C4-2B (cell line): ENCODE data around the gene ZNRF4.

ENCODE experiments used
- H3K27ac ChIP-seq: fragments of 450-650 bp; 2 replicates; pipeline ENCODE4 v1.5.1; 2017
- ZFX ChIP-seq: fragments of 450-650 bp; IDR thresholded peaks from 2 replicates; pipeline ENCODE4 v1.6.1; 2017
- TF ChIP-seq, protein P1 (sequence below): fragments of 450-650 bp; conservative IDR thresholded peaks from 2 replicates; pipeline ENCODE4 v1.5.1; 2017; ENCODE audit warnings: mild to moderate bottlenecking

The ZNRF4 gene

DNA sequence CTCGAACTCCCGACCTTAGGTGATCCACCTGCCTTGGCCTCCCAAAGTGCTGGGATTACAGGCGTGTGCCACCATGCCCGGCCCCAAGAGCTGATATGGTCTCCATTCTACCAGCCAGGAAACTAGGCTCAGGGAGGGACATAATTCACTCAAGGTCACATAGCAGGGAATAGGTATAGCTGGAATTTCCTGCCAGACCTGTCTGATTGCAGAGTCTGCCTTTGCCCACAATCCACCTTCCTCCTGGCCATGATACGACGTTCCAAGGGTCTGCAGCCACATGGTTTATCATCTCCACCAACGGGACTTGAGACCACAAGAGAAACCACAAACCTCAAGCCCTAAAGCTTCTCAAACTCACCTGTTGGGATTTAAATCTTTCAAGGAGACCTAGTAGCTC lies 32.0 kb downstream of the ZNRF4 start:
- TF ChIP-seq, protein P1, sequence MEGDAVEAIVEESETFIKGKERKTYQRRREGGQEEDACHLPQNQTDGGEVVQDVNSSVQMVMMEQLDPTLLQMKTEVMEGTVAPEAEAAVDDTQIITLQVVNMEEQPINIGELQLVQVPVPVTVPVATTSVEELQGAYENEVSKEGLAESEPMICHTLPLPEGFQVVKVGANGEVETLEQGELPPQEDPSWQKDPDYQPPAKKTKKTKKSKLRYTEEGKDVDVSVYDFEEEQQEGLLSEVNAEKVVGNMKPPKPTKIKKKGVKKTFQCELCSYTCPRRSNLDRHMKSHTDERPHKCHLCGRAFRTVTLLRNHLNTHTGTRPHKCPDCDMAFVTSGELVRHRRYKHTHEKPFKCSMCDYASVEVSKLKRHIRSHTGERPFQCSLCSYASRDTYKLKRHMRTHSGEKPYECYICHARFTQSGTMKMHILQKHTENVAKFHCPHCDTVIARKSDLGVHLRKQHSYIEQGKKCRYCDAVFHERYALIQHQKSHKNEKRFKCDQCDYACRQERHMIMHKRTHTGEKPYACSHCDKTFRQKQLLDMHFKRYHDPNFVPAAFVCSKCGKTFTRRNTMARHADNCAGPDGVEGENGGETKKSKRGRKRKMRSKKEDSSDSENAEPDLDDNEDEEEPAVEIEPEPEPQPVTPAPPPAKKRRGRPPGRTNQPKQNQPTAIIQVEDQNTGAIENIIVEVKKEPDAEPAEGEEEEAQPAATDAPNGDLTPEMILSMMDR: no peak
- no peak for TF ChIP-seq ZFX
- H3K27ac ChIP-seq: no peak overlapping the region

DNA sequence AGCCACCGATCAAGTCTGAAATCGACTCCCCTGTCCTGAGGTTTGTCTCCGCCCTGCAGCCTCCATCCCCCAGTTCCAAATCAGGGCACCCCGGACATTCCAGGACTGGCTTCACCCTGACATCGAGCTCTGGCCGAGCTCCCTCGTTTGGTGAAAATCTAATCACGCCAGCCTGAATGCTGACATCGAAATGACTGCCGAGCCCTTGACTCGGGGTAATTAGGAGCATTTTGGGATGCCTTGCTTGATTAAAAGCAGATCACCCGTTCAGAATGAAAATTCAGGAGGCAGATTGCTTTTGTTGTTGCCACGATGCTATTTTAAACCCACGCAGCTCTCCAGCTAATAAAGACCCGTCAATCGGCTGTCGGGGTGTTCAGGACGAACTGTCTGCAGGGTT lies 34.3 kb downstream of the ZNRF4 start:
- no peak for TF ChIP-seq ZFX
- TF ChIP-seq, protein P1: no peak
- H3K27ac ChIP-seq: no peak overlapping the region

DNA sequence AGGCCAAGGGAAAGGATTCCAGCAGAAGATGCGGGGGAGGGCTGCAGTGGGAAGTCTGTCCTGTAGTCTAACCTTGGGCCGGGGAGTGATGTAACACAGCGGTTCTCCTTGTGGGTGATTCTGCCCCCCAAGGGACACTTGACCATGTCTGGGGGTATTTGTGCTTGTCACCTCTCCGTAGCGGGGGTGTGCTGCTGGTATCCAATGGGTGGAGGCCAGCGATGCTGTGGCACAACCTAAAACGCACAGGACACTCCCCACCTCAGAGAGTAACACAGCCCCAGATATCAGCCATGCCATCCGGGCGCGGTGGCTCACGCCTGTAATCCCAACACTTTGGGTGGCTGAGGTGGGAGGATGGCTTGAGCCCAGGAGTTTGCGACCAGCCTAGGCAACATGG lies 36.3 kb downstream of the ZNRF4 start:
- no peak overlapping the region for H3K27ac ChIP-seq
- TF ChIP-seq ZFX: no peak
- TF ChIP-seq, protein P1: no peak

DNA sequence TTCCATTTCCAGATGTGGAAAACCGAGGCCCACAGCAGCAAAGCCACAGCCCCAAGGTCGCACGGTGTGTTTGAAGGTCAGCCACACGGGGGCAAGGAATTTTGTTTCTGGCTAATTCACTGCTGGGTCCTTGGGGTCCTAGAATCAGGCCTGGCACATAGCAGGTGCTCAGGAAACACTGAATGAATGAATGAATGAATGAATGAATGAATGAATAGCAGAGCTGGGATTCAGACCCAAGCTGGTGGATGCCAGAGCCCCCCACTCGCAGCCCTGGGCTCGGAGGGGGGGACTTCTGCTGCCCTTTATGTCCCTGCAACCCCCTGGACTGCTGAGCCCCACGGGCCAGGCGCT lies 37.0 kb downstream of the ZNRF4 start:
- TF ChIP-seq, protein P1: no peak
- TF ChIP-seq ZFX: no peak
- H3K27ac ChIP-seq: no peak overlapping the region

DNA sequence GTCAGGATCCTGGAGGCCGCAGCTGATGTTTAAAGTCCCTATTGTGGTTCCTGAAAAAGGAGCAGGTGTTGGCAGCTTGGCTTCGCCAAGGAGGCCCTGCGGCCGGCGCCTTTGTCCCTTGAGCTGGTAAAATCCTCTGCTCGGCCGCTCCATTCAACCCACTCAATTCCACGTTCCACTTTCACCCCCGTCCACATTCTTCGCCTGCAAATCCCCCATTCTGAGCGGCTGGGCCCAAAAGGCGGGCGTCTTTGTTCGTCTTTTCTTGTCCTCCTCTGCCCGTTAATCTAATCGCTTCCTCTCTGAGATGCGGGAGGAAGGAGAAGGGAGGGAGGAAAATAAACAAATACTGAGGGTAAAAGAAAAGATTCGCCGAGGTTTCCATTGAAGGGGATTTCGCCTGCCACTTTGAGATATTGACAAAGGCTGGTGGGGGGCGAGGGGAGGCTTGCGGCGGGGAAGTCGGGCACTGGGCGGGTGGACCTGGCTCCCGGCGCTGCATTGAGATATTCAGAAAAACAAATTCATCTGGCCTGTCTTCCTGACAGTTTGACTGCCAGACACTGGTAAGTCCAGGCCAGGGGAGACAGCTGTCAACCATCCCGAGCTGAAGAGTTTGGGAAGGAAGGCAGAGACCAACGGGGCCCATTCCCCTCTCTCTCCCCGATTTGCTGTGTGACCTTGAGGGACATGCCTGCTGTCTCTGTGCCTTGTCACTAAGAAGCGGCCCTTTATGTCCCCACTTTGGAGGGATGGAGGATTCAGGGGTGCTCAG lies 37.6 kb downstream of the ZNRF4 start:
- TF ChIP-seq ZFX: no peak
- TF ChIP-seq, protein P1: no peak
- no peak overlapping the region for H3K27ac ChIP-seq

DNA sequence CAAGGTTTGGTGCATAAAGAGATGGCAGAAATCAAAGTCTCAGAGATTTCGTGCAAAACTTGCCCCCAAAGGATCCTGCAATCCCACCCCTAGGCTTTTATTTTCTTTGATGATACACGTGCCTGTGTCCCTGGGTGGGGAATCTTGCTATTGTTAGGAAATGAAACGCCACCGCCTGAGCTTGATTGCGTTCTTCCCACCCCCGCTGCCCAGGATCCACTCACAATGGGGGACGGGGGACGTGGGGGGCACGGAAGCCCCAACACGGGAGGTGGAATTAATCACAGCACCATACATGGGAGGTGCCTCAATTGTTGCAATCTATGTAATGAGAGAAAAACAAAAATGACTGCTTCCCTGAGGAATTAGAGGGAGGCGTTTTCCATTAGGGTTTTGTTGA lies 39.6 kb downstream of the ZNRF4 start:
- no peak overlapping the region for H3K27ac ChIP-seq
- TF ChIP-seq ZFX: no peak
- TF ChIP-seq, protein P1: no peak

DNA sequence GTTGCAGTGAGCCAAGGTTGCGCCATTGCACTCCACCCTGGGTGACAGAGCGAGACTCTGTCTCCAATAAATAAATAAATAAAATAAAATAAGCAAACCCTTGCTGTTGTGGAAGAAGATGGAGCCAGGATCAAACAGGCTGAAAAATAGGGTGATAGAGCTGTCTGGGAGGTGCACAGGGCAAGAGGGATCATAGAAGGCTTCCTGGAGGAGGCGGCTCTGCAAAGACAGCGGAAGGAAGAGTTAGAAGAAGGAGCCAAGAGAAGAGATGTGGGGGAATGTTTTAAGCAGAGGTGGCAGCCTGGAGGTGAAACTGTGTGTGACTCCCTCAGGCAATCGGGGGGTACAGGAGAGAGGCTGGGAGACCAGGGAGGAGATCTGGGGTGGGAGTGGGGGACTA lies 40.6 kb downstream of the ZNRF4 start:
- no peak for TF ChIP-seq ZFX
- TF ChIP-seq, protein P1: no peak
- no peak overlapping the region for H3K27ac ChIP-seq
